Kidney capillary endothelial cell (primary cell): ENCODE results near the gene AKAP1.

ENCODE experiments used
- DNase-seq: peaks from one replicate; pipeline ENCODE4 v3.0.0-alpha.2; 2018; ENCODE audit warnings: low spot score

The AKAP1 gene, protein sequence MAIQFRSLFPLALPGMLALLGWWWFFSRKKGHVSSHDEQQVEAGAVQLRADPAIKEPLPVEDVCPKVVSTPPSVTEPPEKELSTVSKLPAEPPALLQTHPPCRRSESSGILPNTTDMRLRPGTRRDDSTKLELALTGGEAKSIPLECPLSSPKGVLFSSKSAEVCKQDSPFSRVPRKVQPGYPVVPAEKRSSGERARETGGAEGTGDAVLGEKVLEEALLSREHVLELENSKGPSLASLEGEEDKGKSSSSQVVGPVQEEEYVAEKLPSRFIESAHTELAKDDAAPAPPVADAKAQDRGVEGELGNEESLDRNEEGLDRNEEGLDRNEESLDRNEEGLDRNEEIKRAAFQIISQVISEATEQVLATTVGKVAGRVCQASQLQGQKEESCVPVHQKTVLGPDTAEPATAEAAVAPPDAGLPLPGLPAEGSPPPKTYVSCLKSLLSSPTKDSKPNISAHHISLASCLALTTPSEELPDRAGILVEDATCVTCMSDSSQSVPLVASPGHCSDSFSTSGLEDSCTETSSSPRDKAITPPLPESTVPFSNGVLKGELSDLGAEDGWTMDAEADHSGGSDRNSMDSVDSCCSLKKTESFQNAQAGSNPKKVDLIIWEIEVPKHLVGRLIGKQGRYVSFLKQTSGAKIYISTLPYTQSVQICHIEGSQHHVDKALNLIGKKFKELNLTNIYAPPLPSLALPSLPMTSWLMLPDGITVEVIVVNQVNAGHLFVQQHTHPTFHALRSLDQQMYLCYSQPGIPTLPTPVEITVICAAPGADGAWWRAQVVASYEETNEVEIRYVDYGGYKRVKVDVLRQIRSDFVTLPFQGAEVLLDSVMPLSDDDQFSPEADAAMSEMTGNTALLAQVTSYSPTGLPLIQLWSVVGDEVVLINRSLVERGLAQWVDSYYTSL

DNA sequence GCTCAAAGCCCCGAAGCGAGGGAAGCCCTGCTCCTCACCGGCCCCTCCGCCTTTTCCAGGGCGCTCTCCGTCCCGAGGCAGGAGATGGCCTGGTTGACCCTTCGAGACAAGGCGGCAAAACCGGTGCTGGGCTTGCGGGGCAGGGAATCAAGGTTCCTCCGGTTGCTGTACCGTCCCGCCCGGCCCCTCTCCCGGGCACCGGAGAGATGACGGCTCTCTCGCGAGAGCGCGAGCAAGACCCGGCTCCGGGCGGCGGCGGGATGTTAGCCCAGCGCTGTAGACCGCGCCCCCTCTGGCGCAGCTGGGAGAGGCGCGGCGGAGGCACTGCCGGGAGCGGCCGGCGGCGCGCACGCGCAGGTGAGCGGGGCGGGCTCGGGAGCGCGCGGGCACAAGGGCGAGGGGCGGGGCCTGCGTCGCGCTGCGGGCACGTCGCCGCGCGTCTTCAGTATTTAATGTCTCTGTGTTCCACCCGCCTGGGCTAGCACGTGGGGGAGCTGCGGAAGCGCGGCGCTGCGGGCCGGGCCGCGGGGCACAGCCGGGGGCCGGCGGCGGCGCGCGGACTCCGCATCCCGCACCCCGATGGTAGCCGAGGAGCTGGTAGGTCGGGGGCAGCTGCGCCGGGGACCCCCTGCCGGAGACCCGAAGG lies at the start of gene AKAP1:
TSS of gene AKAP1 (plus strand) at position 445 of the 646 bp plus-strand sequence. CDS start 20,219 bp downstream, outside the sequence.
- peak; percentile 91 for DNase-seq

DNA sequence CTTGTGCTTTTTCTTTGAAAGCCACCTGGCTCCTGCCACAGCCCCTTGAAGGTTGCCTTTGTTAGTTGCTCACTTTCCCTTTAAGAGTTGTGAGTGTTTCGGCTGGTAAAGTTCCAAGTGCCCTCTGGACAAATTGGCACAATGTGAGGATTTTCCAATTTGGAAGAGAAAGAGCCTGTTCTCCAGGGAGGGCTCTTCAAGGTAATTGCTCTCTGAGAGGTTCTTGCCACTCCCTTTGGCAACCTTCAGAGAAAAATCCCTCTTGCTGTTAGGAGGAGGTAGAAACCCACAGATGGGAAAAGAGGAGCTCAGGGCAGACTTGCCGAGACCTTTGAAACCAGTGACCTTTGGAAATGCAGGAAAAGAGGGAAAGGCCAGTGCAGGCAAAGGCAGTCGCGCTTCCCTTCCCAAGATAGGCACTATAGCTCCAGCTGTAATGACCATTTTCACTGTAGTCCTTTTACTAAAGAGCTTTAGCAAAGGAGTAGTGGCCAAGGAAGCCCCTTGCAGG lies 49.0 kb upstream of the AKAP1 start:
- DNase-seq, result no peak

DNA sequence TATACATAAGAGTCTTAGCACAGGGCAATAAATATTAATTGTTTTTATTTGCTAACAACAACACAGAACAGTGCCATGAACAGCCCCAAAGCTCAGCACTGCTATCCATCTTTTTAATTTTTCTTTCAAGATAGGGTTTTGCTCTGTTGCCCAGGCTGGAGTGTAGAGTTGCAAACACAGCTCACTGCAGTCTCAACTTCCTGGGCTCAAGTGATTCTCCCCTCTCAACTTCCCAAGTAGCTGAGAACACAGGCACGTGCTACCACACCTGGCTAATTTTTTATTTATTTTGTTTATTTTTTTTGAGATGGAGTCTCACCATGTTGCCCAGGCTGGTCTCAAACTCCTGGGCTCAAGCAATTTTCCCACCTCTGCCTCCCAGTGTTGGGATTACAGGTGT lies 47.6 kb upstream of the AKAP1 start:
- DNase-seq, result no peak

DNA sequence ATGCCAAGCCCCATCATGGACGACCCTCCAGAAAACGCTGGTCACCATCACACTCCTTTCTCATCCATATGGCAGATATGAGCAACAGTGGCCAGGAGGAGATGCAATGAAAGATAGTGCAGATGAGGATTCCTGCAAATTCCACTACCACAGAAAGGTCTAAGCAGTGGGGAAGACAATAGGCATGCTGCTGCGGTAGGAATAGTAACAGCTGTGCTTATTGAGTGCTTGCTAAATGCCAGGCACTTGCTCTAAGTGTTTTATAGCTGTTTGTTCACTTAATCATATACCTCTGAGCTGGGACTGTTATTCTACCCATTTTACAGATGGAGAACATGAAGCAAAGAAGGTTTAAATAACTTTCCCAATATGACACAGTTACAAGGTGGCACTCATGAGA lies 46.6 kb upstream of the AKAP1 start:
- no peak for DNase-seq

DNA sequence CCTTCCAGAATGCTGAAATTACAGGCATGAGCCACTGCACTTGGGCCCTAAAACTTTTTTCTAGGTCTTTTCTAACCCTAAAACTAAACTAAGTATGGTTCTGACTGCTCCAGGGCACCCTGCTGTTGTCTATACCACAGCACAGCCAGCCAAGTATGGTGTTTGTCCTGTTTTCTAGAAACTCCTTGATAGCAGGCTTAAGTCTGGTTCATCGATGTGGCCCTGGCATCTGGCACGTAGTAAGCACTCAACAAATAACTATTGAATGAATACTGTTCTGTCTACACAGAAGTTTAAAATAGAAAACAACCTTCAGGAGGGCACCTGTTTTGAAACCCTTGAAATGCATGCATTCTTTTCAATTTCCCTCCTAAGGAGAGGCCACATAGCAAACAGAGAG lies 44.5 kb upstream of the AKAP1 start:
- no peak for DNase-seq

DNA sequence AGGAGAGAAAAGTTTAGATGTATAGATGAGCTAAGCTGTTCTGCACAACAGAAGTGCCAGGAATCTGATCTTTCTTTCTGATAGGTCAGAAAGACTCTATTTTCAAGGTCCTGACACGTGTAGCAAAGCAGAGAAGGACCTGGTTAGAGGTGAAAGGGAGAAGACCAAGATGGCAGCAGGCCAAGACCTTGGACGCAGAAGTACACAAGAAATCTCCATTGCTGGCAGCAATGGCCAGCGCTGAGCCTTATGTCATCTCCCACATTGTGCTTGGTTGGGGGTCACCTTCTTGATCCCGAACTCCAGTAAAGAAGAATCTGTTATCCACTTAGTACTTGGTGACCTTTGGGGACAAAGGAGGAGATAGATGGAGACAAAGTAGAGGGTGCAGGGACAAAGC lies 41.8 kb upstream of the AKAP1 start:
- no peak for DNase-seq

- DNase-seq, result no peak
Measured at GRCh38 chr17:57044976-57045867, 39.8 kb upstream of the AKAP1 start.

GRCh38 chr17:57045868-57046704 lies 39.0 kb upstream of the AKAP1 start:
- DNase-seq, result no peak

DNA sequence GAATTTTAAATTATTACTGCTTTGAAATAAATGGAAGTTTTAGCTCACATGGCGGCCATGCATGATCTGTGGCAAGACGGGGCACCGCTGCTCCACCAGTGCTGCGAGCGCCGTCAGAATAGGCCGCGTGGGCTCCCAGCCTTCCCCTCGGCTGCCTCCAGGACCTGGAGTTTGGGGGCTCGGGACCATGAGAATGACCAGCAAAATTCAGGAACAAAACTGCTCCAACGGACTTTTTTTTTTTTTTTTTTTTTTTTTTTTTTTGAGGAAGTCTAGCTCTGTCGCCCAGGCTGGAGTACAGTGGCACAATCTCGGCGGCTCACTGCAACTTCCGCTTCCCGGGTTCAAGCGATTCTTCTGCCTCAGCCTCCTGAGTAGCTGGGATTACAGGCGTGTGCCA lies 38.3 kb upstream of the AKAP1 start:
- DNase-seq, result no peak

- DNase-seq, result no peak
Measured at GRCh38 chr17:57048096-57048495, 37.0 kb upstream of the AKAP1 start.

- DNase-seq, result no peak
Measured at GRCh38 chr17:57050306-57050705, 34.7 kb upstream of the AKAP1 start.

GRCh38 chr17:57051886-57052361 lies 33.1 kb upstream of the AKAP1 start:
- DNase-seq, result no peak

GRCh38 chr17:57062865-57063264 lies 22.2 kb upstream of the AKAP1 start:
- no peak for DNase-seq

GRCh38 chr17:57067162-57067561 lies 17.9 kb upstream of the AKAP1 start:
- DNase-seq, result no peak

DNA sequence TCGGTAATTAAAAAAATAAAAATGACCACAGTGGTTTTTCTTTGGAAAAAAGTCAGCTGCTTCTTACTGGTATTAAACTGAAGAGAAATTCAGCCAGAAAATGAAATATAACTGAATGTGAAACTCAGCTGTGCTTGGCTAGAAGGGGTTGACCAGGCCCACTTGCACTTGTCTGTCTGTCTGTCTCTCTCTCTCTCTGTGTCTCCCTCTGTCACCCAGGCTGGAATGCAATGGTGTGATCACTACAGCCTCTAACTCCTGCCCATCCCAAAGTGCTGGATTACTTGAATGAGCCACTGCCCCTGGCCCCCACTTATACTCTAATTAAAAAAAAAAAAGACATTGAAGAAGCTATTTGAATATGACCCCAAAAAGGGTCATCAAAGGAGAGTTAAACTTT lies 17.3 kb upstream of the AKAP1 start:
- no peak for DNase-seq

DNA sequence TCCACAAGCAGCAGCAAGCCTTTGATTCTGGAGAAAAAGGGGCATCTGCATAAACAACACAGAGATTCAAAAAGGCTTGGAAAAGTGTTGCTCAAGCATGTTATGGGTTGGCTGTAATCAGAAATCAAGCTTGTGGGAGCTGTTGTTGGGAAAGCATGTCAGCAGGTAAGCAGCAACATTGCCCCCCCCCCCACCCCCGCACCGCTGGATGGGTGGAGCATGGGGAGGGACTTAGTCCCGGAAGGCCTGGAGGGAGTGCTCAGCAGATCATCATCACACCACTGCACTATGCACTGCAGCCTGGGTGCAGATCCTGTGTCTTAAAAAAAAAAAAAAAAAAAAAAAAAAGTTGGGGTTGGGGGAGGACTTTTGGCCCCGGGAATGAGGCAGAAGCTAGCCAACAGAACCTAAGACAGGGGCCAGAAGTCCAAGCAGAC lies 16.8 kb upstream of the AKAP1 start:
- DNase-seq, result no peak

- DNase-seq, result no peak
Measured at GRCh38 chr17:57068707-57069106, 16.3 kb upstream of the AKAP1 start.

GRCh38 chr17:57071991-57072944 lies 12.8 kb upstream of the AKAP1 start:
- DNase-seq, result no peak

DNA sequence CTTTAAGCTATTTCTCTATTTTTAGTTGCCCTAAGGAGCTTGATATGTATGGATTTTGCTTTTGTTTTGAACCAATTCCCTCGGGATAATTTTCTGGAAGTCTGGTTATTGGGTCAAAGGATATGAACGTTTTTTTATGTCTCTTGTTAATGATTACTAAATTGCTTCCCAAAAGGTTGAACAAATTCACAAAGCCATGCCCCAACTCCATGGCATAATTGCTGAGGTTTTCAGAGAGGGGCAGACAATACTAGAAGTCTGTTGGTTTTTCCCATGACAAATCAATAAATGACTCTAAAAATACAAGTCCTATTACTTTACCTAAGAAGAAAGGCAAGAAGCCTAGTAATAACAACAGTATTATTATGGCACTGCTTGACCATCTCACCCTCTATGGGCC lies 11.4 kb upstream of the AKAP1 start:
- DNase-seq, result no peak
